CD4-positive, alpha-beta T cell treated with Interleukin-12 subunit alpha and Interleukin-12 subunit beta, for 1 hour (primary cell): ENCODE measurements around the gene IFNA8.
"Not testable (repeated sequence)": the region's sequence is repeated elsewhere in the genome, so short reads cannot be mapped to it uniquely, and the experiment has no call there.

Source experiments
- DNase-seq: peaks from one replicate; pipeline ENCODE4 v3.0.0-alpha.2; 2020

Gene IFNA8

DNA sequence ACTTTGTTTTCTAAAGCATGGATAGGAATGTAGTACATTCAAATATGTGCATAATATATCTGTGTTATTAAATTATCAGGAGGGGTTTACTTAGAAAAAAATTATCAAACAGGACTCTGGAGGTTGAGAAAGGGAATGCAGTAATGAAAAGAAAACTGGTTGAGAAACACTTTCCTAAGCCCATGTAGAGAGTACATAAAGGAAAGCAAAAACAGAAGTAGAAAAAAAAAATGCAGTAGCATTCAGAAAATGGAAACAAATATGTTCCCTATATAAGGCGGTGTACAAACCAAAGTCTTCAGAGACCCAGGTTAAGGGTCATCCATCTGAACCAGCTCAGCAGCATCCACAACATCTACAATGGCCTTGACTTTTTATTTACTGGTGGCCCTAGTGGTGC lies at the start of gene IFNA8:
TSS of gene IFNA8 (plus strand) at position 301 of the 400 bp plus-strand sequence. CDS start at position 361, 60 bp downstream.
- DNase-seq = no peak

DNA sequence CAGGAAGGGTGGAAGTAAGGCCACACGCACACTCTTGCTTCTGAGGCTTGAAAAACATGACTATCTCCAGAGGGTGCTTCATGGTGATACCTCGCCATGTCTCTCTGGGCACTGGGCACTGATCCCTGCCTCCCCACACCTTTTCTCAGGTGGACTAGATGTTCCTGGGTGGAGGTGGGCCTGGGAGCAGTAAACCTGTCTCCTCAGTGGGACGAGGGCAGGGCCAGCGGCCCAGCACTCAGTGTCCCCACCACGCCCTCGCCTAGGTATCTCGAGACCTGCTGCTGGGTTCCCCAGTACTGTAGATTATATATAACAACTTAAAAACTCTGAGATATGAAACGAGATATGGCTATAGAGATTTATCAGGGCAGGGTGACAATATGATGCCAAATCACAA lies 46.6 kb upstream of the IFNA8 start:
- DNase-seq = no peak

DNA sequence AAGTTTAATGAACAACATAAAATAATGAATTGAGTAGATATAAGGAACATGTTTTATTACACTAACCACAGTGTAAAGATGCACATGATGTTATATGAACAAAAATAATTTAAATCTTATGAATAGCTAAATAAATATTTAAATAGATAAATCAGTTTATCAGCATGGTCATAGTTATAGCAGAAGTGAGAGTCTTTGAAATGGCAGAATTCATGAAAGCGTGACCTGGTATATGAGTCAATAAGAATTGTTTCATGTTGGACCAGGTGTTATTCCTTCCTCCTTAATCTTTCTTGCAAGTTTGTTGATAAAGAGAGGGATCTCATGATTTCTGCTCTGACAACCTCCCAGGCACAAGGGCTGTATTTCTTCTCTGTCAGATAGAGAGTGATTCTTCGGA lies 41.7 kb upstream of the IFNA8 start:
- DNase-seq = not testable (repeated sequence)

GRCh38 chr9:21367957-21368356 lies 41.0 kb upstream of the IFNA8 start, which contains the start of gene IFNA13:
Gene IFNA13, minus strand, starts transcription at chr9:21368057. Its CDS starts 47 bp downstream, at chr9:21368010.
- no peak for DNase-seq

DNA sequence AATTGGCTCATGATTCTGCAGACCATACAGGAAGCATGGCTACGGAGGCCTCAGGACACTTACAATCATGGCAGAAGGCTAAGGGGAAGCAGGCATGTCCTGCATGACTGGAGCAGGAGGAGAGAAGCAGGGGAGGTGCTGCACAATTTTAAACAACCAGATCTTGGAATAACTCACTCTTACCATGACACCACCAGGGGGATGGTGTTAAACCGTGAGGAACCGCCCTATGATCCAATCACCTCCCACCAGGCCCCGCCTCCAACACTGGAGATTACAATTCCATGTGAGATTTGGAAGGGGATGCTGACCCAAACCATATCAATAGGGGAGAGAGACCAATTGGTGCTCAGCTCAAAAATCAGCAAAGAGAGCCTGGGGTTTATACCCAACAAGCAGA lies 37.5 kb upstream of the IFNA8 start:
- not testable (repeated sequence) for DNase-seq

GRCh38 chr9:21381448-21382339 lies 27.2 kb upstream of the IFNA8 start:
- peak; percentile 22 for DNase-seq

GRCh38 chr9:21383627-21384026 lies 25.3 kb upstream of the IFNA8 start:
- DNase-seq = no peak

DNA sequence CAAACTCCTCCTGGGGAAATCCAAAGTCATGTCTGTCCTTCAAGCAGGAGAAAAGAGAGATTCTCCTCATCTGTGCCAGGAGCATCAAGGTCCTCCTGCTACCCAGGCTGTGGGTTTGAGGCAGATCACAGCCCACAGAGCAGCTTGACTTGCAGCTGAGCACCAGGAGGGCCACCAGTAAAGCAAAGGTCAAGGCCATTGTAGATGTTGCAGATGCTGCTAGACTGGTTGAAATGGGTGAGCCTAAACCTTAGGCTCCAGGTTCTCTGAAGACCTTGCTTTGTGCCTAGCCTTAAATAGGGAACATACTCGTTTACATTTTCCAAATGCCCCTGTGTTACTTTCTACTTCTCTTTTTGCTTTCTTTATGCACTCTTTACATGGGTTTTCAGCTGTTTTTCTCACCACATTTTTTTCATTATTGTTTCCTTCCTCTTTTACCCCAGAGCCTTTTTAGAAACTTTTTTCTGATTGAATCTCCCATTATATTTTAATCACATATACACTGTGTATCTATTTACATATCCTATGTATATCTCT lies 23.7 kb upstream of the IFNA8 start, which contains the start of gene IFNA2:
TSS of gene IFNA2 (minus strand) at position 268 of the 540 bp plus-strand sequence. CDS start at position 199, 69 bp downstream.
- no peak for DNase-seq

- DNase-seq = no peak
These were observed 16.6 kb upstream of the IFNA8 start for GRCh38 chr9:21392270-21392669.

DNA sequence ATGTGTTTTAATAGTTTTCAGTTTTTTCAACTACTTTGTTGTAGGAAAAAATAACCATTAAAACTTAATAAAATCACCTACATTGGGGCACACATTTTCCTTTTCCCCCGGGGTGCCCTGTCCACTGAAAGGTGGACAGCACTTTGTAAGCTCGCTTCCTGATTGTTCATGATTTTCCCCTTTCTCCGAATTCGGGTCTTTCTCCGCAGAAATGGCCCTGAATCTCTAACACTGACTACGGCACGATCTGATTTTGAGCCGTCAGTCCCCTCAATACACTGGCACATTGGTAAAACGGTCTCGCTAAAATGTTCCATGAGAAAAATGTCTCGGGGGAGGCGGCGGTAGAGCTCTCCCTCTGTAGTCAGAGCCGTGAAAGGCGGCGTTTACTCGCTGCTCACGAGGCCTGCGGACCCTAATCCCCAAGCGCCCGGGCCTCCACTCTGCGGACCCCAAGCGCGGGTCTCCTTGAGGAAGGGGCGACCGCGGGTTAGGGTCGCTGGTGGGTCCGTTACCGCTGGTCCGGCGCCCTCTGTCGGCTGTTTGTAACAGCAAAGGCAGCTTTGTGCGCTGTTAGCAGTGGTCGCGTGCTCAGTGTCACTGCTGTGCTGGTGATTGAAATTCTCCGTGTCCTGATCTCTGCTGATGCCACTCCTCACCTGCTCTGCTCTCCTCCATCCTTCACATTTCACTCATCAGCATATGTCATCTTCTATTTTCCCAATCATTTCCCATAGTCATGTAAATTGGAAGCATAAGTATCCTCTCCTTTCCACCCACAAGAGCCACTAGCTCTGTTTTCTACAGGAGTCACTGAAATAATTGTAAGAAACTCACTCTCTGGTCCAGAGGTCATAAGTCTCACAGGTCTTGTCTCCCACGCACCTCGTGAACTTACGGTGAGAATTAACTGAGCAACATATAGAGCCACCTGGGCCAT lies 12.9 kb upstream of the IFNA8 start:
- DNase-seq = peak; percentile 55

- DNase-seq = no peak
These were observed 9.9 kb upstream of the IFNA8 start for GRCh38 chr9:21398955-21399489.

DNA sequence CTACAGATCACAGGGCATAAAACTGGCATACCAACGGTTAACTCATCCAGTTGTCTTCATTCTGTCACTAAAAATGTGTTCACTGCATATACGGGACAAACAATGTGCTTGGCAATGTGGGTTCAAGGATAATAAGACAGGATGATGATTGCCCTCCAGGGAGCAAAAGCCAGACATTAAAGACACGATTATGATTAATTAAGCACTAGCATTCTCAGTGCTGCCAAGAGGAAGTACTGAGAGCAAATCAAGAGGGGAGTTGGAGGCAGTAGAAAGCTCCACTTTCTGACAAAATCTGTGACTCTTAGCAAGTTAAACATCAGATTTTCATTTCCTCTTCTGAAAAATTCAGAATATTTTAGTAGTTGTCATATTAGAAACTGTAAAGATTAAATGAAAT lies 9.0 kb upstream of the IFNA8 start:
- no peak for DNase-seq

DNA sequence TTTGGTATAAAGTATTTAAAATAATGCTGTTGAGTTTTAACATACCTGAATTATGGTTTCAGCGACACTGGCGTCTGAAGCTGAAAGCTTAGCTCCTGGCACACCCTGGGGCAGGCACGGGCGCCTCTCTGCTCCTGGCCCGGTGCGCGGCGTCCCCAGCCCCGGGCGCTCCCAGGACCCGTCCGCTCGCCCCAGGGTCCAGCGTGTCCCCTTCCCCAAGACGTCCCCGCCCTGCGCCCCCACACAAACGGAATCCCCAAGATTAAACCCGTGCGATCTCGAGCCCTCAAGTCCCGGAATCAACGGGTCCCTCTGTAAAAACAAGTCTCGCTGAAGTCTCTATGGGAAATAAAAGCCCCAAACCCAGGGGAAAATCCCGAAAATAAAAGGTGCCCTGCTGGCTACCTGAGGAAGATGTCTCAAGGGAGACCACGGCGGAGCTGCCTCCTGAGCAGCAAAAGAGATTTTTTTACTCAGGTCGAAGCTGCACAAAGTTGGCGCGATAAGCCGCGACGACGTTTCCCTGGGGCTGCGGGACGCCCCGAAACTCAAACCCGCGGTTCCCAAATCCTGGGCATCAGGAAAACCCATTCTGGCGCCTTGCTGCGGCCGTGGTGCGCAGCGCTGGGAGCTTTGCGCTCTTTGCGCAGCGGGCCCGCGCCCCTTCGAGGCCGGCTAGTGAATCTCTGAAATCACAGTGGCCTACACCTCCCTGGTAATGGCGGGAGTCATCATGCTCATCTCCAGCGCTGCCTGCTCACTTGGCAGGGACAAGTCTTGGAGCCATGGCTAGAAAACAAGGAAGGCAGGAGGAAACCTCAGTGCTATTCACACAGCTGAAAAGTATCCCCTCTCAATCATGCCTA lies 6.3 kb upstream of the IFNA8 start:
- DNase-seq = no peak

- no peak for DNase-seq
These were observed 4.8 kb upstream of the IFNA8 start for GRCh38 chr9:21404146-21404545.

- no peak for DNase-seq
These were observed 3.2 kb downstream of the IFNA8 start for GRCh38 chr9:21412107-21412506.

- no peak for DNase-seq
These were observed 4.2 kb downstream of the IFNA8 start for GRCh38 chr9:21413151-21413550.

DNA sequence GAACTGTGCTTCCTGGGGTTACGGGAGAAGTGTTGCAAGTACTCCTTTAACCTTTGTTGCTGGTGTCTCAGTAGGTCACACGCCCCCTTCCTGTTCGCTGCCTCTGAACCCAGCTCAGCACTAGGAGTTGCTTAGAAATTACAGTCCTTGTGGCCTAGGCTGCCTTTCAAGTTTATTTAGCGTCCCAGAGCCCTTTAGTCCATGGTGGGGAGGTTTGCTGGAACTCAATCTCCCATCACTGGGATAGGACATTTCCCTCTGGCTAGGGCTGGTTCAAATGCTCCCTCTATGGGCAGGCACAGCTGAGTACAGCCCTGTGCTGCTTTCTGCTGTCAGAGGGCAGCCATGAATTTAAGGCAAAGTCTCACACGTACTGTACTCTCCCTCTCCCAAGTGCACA lies 4.7 kb downstream of the IFNA8 start:
- DNase-seq = no peak

- DNase-seq = no peak
These were observed 5.5 kb downstream of the IFNA8 start for GRCh38 chr9:21414220-21414940.

DNA sequence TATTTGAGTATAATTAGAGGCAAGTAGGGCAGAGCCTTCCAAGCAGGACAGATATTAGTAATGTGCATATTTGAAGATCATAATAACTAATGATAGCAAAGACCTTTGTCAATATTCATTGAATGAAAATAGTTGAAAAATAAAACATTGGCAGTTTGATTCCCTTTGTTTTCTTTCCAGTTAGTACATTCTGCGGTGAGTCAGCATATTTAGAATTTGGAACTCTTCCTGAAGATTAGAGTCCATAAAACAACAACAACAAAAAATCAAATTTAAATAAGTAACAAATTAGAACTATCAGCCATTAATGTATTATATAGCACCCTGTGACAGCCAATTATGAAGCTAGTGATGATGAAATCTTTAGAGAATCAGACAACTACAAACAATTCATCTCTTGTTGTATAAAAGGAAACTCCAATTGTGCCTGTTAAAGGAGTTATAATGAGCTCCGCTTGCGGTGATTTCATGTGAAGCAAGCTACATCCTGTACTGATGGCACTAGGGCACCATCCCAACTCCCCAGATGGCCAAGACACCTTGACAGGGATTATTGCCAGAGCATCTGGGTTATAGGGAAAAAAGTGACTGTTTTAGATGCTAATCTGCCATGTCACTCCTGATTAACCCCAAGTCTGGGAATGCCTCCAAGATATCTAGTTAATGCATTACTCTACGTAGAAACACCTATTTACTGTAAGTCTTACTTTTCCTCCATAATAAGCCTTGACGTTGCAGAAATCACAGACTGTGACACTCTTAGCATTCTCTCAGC lies 6.8 kb downstream of the IFNA8 start:
- DNase-seq = no peak

GRCh38 chr9:21428235-21428634 lies 19.3 kb downstream of the IFNA8 start:
- no peak for DNase-seq
